Glutamatergic neuron (in vitro differentiated cells): Measurements from ENCODE around the gene NTN1. TPM values are rescaled to one million over a fixed set of nuclear protein-coding genes. Genes with fewer than 3 reads are reported as not detected.

Experiments
- DNase-seq: peaks from one replicate; pipeline ENCODE4 v3.0.0; 2022
- H3K27ac Mint-ChIP-seq: one replicate; pipeline ENCODE4 v1.8.0; 2020; ENCODE audit warnings: mild to moderate bottlenecking, mixed read lengths, inconsistent platforms; ENCODE audit not compliant: unreplicated experiment
- H3K27me3 Mint-ChIP-seq: one replicate; pipeline ENCODE4 v1.8.0; 2020; ENCODE audit warnings: mild to moderate bottlenecking, moderate library complexity, mixed read lengths, inconsistent platforms; ENCODE audit not compliant: unreplicated experiment
- H3K36me3 Mint-ChIP-seq: one replicate; pipeline ENCODE4 v1.8.0; 2020; ENCODE audit warnings: mild to moderate bottlenecking, mixed read lengths, inconsistent platforms; ENCODE audit not compliant: unreplicated experiment
- H3K4me1 Mint-ChIP-seq: one replicate; pipeline ENCODE4 v1.8.0; 2020; ENCODE audit warnings: mild to moderate bottlenecking, low read depth, mixed read lengths, inconsistent platforms; ENCODE audit not compliant: unreplicated experiment
- H3K4me3 Mint-ChIP-seq: one replicate; pipeline ENCODE4 v1.8.0; 2020; ENCODE audit warnings: mild to moderate bottlenecking, mixed read lengths, inconsistent platforms; ENCODE audit not compliant: unreplicated experiment
- H3K9me3 Mint-ChIP-seq: one replicate; pipeline ENCODE4 v1.8.0; 2020; ENCODE audit warnings: mild to moderate bottlenecking, moderate library complexity, mixed read lengths, inconsistent platforms; ENCODE audit not compliant: unreplicated experiment
- total RNA-seq: library from RNA; stranded (reverse); fragmentation: NEBNext Ultra II Directional; extraction: Animal tissue kit (Norgen Biotek cat#: 25700); gene quantifications from one replicate; pipeline ENCODE4 v1.2.1, GENCODE V29; 2021; ENCODE audit not compliant: unreplicated experiment
- TF ChIP-seq, protein P1 (sequence below): fragments of 200-600 bp; sonication (generic); IDR thresholded peaks from one replicate; pipeline ENCODE4 v1.5.0; 2021; ENCODE audit not compliant: partially characterized antibody, unreplicated experiment

NTN1 gene
- total RNA-seq, 1 donor from 2014 or later, result 0.76 TPM

DNA sequence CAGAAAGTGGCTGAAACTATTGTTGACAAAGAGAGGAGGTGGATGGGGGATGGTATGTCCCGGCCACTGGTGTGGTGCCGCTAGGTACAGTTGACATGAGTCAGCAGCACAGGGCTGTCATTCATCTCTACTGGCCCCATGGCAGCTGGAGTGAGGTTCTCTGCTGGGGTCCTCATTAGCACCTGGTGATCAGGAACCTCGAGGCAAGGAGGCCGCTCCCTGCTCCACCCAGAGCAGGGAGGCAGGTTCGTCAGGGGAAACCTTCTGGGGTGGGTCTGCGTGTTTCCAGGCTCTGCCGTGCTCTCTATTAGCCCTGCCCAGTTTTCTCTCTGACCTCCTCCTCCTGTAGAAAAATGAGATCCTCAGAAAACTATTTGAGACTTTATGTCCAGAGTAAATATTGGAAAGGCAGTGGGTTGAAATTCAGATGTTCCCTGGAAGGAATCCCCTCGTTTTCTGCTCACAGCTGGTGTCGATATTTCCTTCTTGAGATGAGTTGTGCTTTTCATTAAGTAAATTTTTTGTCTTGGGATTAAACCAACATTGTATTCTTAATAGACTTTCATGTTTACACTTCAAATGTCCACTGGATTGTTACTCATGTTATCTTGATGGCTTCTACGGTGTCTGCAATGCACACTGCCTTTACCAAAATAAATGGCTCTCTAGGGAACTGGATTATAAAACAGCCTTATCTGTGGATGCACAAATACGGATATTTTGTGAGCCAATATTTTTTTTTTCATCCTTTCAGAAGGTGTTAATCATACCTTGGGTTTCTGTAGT lies 7.1 kb downstream of the NTN1 start:
- DNase-seq, result no peak
- Mint-ChIP-seq H3K4me1 (peaks cover 8% of the 10 kb centered on the region), H3K36me3 (no peaks in the 10 kb centered on the region), H3K27me3 (peaks cover 8% of the 10 kb centered on the region), H3K27ac (no peak overlapping the region), H3K4me3 (no peak overlapping the region), H3K9me3 (peaks cover 2% of the 10 kb centered on the region)
- TF ChIP-seq, protein P1, sequence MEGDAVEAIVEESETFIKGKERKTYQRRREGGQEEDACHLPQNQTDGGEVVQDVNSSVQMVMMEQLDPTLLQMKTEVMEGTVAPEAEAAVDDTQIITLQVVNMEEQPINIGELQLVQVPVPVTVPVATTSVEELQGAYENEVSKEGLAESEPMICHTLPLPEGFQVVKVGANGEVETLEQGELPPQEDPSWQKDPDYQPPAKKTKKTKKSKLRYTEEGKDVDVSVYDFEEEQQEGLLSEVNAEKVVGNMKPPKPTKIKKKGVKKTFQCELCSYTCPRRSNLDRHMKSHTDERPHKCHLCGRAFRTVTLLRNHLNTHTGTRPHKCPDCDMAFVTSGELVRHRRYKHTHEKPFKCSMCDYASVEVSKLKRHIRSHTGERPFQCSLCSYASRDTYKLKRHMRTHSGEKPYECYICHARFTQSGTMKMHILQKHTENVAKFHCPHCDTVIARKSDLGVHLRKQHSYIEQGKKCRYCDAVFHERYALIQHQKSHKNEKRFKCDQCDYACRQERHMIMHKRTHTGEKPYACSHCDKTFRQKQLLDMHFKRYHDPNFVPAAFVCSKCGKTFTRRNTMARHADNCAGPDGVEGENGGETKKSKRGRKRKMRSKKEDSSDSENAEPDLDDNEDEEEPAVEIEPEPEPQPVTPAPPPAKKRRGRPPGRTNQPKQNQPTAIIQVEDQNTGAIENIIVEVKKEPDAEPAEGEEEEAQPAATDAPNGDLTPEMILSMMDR, result no peak

DNA sequence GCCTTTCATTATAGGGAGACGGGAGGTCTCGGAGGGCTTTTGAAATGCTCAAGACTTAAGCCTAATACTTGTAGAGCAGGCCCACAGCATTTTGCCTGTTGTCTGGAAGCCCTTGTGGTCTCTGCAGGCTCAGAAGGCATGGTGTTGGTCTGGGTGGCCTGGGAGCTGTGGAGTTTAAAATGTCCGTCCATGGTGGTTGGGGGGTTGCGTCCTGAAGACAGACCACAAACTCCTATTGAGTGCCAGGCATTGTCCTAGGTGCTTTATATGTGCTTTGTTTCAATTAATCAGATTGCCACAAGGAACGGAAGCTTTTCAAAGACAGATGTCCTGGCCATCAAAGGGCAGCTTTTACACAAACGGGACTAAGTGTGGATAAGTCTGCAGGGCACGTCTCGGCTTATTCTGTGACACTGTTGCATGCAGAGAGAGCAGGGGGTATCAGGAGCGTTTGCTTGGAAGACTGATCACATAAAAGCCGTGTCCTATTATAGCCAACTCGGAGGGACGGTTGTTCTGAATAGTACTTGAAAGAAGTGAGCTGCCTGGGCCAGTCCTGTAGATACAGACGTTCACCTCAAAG lies 7.8 kb downstream of the NTN1 start:
- H3K9me3 Mint-ChIP-seq, result no peaks in the 10 kb centered on the region
- H3K4me1 Mint-ChIP-seq, result peaks cover 8% of the 10 kb centered on the region
- TF ChIP-seq, protein P1, result no peak
- H3K4me3 Mint-ChIP-seq, result no peak overlapping the region
- H3K36me3 Mint-ChIP-seq, result no peaks in the 10 kb centered on the region
- H3K27me3 Mint-ChIP-seq, result peaks cover 8% of the 10 kb centered on the region
- no peak for DNase-seq
- H3K27ac Mint-ChIP-seq, result no peak overlapping the region

DNA sequence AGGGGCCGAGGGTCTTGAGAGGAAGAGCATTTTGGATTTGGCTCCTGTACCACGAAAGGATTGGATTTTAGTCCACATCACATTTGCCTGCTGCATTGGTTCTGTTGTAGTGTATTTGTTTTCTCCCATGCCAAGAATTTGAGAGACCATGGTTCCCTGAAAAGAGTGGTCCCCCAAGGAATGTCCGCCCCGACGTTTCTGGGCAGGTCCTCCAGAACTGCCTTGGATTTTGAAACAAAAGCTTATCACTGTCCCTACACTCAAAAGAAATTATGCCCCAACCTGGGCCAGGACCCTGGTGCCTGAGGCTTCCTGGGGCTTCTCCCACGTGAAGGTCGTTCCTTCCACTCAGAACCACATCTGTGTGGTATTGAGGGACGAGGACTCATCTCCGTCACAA lies 10.8 kb downstream of the NTN1 start:
- Mint-ChIP-seq H3K36me3 (no peaks in the 10 kb centered on the region), H3K27ac (no peak overlapping the region), H3K27me3 (peaks cover 3% of the 10 kb centered on the region), H3K4me1 (peaks cover 8% of the 10 kb centered on the region), H3K9me3 (peaks cover 1% of the 10 kb centered on the region), H3K4me3 (no peak overlapping the region)
- TF ChIP-seq, protein P1, result no peak
- DNase-seq, result no peak

DNA sequence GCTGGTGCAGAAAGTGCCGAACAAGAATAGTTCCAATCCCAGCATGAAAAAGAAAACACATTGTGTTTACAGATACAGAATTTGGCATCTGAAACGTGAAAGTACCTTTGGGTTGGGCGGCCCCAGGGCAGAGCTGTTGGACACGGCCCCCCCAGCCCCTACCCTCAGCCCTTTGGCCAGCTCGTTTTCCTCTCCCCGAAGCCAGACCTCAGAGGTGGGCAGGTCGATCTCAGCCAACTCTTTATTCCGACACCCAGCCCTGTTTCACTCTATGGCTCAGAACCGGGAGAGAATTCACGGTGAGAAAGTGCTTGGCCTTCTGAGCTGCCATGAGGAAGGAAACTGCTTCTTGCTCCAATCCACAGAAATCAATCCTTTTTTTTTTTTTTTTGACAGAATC lies 11.3 kb downstream of the NTN1 start:
- Mint-ChIP-seq H3K27me3 (peaks cover 1% of the 10 kb centered on the region), H3K4me1 (peaks cover 8% of the 10 kb centered on the region), H3K36me3 (no peaks in the 10 kb centered on the region), H3K9me3 (peaks cover 1% of the 10 kb centered on the region), H3K4me3 (no peak overlapping the region), H3K27ac (no peak overlapping the region)
- no peak for DNase-seq
- TF ChIP-seq, protein P1, result no peak

DNA sequence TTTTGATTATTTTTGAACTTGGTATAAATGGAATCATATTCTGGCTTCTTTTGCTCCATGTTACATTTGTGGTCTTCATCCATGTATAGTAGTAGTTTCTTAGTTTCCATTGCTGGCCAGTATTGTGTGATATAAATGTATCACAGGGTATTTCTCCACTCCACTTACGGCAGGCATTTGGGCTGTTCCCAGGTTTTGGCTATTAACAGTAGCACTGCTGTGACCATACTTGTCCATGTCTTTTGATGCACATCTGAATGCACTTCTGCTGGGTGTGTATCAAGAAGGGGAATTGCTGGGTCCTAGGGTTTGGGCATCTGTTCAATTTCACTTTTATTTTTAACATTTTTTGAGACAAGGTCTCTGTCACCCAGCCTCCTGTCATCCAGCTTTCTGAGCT lies 13.9 kb downstream of the NTN1 start:
- no peak for DNase-seq
- no peak overlapping the region for H3K4me3 Mint-ChIP-seq
- H3K27ac Mint-ChIP-seq, result no peak overlapping the region
- H3K36me3 Mint-ChIP-seq, result peaks cover 4% of the 10 kb centered on the region
- H3K27me3 Mint-ChIP-seq, result peaks cover 3% of the 10 kb centered on the region
- peaks cover 1% of the 10 kb centered on the region for H3K9me3 Mint-ChIP-seq
- TF ChIP-seq, protein P1, result no peak
- no peaks in the 10 kb centered on the region for H3K4me1 Mint-ChIP-seq
